H1 (cell line): ENCODE data around the gene KCNQ1. TPM values are rescaled to one million over a fixed set of nuclear protein-coding genes. Genes with fewer than 3 reads are reported as not detected.

Source experiments
- CTCF ChIA-PET: fragments of 300-600 bp; sonication (Branson Sonifier 250); formaldehyde crosslinking; loops from one replicate; lab custom pipeline; 2021; ENCODE audit not compliant: partially characterized antibody; lab: Charles Lee
- POLR2A ChIA-PET: fragments of 300-600 bp; sonication (Branson Sonifier 250); formaldehyde crosslinking; loops from one replicate; lab custom pipeline; 2021; ENCODE audit warnings: inconsistent platforms; ENCODE audit not compliant: partially characterized antibody; lab: Charles Lee
- DNase-seq, 2 experiments: peaks; one replicate each; pipeline versions ENCODE4 v3.0.0 to v3.0.0-alpha.2; 2010 to 2022; ENCODE audit warnings: low spot score in 2 of 2, low read depth in 1 of 2, mixed read lengths in 1 of 2
- FAIRE-seq: peaks from 2 replicates; lab custom pipeline; 2011; peaks lifted over from hg19 to GRCh38; lab: Jason Lieb, UNC
- H2AFZ ChIP-seq: 2 replicates; pipeline ENCODE4 v1.8.1; 2012; ENCODE audit warnings: low read length, inconsistent platforms
- H2AK5ac ChIP-seq: 2 replicates; pipeline ENCODE4 v1.6.1; 2013; ENCODE audit warnings: low read depth, low read length
- H2BK120ac ChIP-seq: replicated peaks from 2 replicates; pipeline ENCODE3; 2013; ENCODE audit warnings: low read depth, low read length, inconsistent platforms
- H2BK12ac ChIP-seq: 2 replicates; pipeline ENCODE4 v1.6.1; 2013; ENCODE audit warnings: low read depth, low read length
- H2BK15ac ChIP-seq: 2 replicates; pipeline ENCODE4 v1.6.1; 2013; ENCODE audit warnings: low read length
- H2BK20ac ChIP-seq: 2 replicates; pipeline ENCODE4 v1.6.1; 2013; ENCODE audit warnings: low read length
- H2BK5ac ChIP-seq: 2 replicates; pipeline ENCODE4 v1.6.1; 2013; ENCODE audit warnings: low read depth, low read length
- H3K14ac ChIP-seq: 2 replicates; pipeline ENCODE4 v1.6.1; 2013; ENCODE audit warnings: inconsistent platforms; ENCODE audit not compliant: insufficient read length
- H3K18ac ChIP-seq: 2 replicates; pipeline ENCODE4 v1.6.1; 2013; ENCODE audit warnings: low read length; ENCODE audit errors: extremely low read depth
- H3K23ac ChIP-seq: 2 replicates; pipeline ENCODE4 v1.6.1; 2013; ENCODE audit warnings: inconsistent platforms; ENCODE audit not compliant: insufficient read length
- H3K23me2 ChIP-seq: 2 replicates; pipeline ENCODE4 v1.6.1; 2013; ENCODE audit warnings: low read depth, low read length
- H3K27ac ChIP-seq: 2 replicates; pipeline ENCODE4 v1.6.1; 2011; ENCODE audit warnings: low read depth, low read length, inconsistent platforms
- H3K27me3 ChIP-seq, 4 experiments: replicated peaks in 1 of 4; 1 replicate in 1 of 4; 2 replicates in 3 of 4; pipeline versions ENCODE4 v1.6.1 to v1.8.1; 2011 to 2013; ENCODE audit warnings: low read length in 3 of 4, mild to moderate bottlenecking in 3 of 4, inconsistent platforms in 2 of 4, mixed read lengths in 2 of 4, moderate library complexity in 1 of 4; ENCODE audit not compliant: control insufficient read depth in 3 of 4, insufficient read depth in 3 of 4; ENCODE audit errors: extremely low read depth in 1 of 4
- H3K36me3 ChIP-seq, 4 experiments: 2 replicates each; pipeline versions ENCODE4 v1.6.1 to v1.8.1; 2011 to 2013; ENCODE audit warnings: mild to moderate bottlenecking in 4 of 4, low read length in 3 of 4, moderate library complexity in 2 of 4, control low read depth in 1 of 4, inconsistent platforms in 1 of 4; ENCODE audit not compliant: insufficient read depth in 4 of 4, control insufficient read depth in 2 of 4
- H3K4ac ChIP-seq: replicated peaks from 2 replicates; pipeline ENCODE3; 2013; ENCODE audit warnings: low read length, low read depth, mixed read lengths, inconsistent platforms; ENCODE audit not compliant: insufficient read length
- H3K4me1 ChIP-seq, 4 experiments: replicated peaks in 1 of 4; 1 replicate in 1 of 4; 2 replicates in 3 of 4; pipeline versions ENCODE4 v1.6.1 to v1.8.1; 2011 to 2013; ENCODE audit warnings: low read length in 3 of 4, inconsistent platforms in 2 of 4, mixed read lengths in 1 of 4; ENCODE audit not compliant: insufficient read depth in 4 of 4, control insufficient read depth in 3 of 4
- H3K4me2 ChIP-seq, 2 experiments: 2 replicates each; pipeline versions ENCODE4 v1.6.1 to v1.8.1; 2011 to 2013; ENCODE audit warnings: low read depth in 2 of 2, low read length in 2 of 2, control low read depth in 1 of 2, inconsistent platforms in 1 of 2, mild to moderate bottlenecking in 1 of 2; ENCODE audit not compliant: insufficient read depth in 1 of 2
- H3K4me3 ChIP-seq, 4 experiments: fragments of 200-600, 300-600 bp in 1 of 4; sonication (generic), shearing (Covaris generic), sonication (Bioruptor Twin) in 1 of 4; 2 replicates each; pipeline versions ENCODE4 v1.5.1 to v1.8.1; 2011 to 2016; ENCODE audit warnings: low read length in 4 of 4, low read depth in 3 of 4, control low read depth in 2 of 4, inconsistent platforms in 2 of 4, mild to moderate bottlenecking in 2 of 4, mixed read lengths in 1 of 4, moderate library complexity in 1 of 4; ENCODE audit not compliant: insufficient read depth in 2 of 4; ENCODE audit errors: extremely low read depth in 1 of 4
- H3K56ac ChIP-seq: replicated peaks from 2 replicates; pipeline ENCODE3; 2013; ENCODE audit warnings: low read depth, mild to moderate bottlenecking, mixed read lengths, low read length, inconsistent platforms; ENCODE audit not compliant: insufficient read length
- H3K79me1 ChIP-seq: 2 replicates; pipeline ENCODE4 v1.6.1; 2013; ENCODE audit warnings: low read depth, low read length, control low read depth
- H3K79me2 ChIP-seq, 2 experiments: 2 replicates each; pipeline versions ENCODE4 v1.6.1 to v1.8.1; 2012 to 2013; ENCODE audit warnings: low read length in 2 of 2, mild to moderate bottlenecking in 2 of 2, inconsistent platforms in 1 of 2; ENCODE audit not compliant: insufficient read depth in 2 of 2, control insufficient read depth in 1 of 2
- H3K9ac ChIP-seq, 4 experiments: replicated peaks in 1 of 4; 1 replicate in 1 of 4; 2 replicates in 3 of 4; pipeline versions ENCODE4 v1.6.1 to v1.8.1; 2011 to 2013; ENCODE audit warnings: low read depth in 3 of 4, low read length in 3 of 4, control low read depth in 2 of 4, mild to moderate bottlenecking in 2 of 4, moderate library complexity in 2 of 4, inconsistent platforms in 1 of 4; ENCODE audit errors: extremely low read depth in 1 of 4
- H3K9me3 ChIP-seq, 2 experiments: 2 replicates each; pipeline versions ENCODE4 v1.6.1 to v1.8.1; 2012 to 2013; ENCODE audit warnings: mild to moderate bottlenecking in 2 of 2, moderate library complexity in 2 of 2, control low read depth in 1 of 2, inconsistent platforms in 1 of 2, low read depth in 1 of 2, low read length in 1 of 2, mixed read lengths in 1 of 2; ENCODE audit not compliant: insufficient read depth in 2 of 2
- H4K20me1 ChIP-seq, 2 experiments: replicated peaks in 1 of 2; 2 replicates each; pipeline versions ENCODE3 to v1.8.1; 2011 to 2013; ENCODE audit warnings: inconsistent platforms in 2 of 2, low read length in 2 of 2, mild to moderate bottlenecking in 1 of 2; ENCODE audit not compliant: insufficient read depth in 2 of 2, control insufficient read depth in 1 of 2
- H4K5ac ChIP-seq: 2 replicates; pipeline ENCODE4 v1.6.1; 2013; ENCODE audit warnings: low read length, low read depth, mixed read lengths, inconsistent platforms; ENCODE audit not compliant: insufficient read length
- H4K8ac ChIP-seq: 2 replicates; pipeline ENCODE4 v1.8.0; 2013; ENCODE audit warnings: mild to moderate bottlenecking, moderate library complexity, low read length, inconsistent platforms; ENCODE audit not compliant: insufficient read depth; ENCODE audit errors: extremely low read depth
- H4K91ac ChIP-seq: replicated peaks from 2 replicates; pipeline ENCODE3; 2013; ENCODE audit warnings: low read length, mixed read lengths, inconsistent platforms; ENCODE audit not compliant: insufficient read length
- BACH1 ChIP-seq: IDR thresholded peaks from 2 replicates; pipeline ENCODE4 v1.6.1; 2012; ENCODE audit warnings: low read length, improper control_type of control experiment
- BCL11A ChIP-seq, 2 experiments: IDR thresholded peaks; one replicate each; pipeline ENCODE4 v1.6.1; 2011; ENCODE audit warnings: low read depth in 2 of 2, low read length in 2 of 2, mild to moderate bottlenecking in 2 of 2
- CREB1 ChIP-seq: IDR thresholded peaks from 2 replicates; pipeline ENCODE4 v1.6.1; 2012; ENCODE audit warnings: inconsistent platforms
- CTBP2 ChIP-seq: IDR thresholded peaks from 2 replicates; pipeline ENCODE4 v1.7.0; 2011; ENCODE audit warnings: borderline replicate concordance, mild to moderate bottlenecking, moderate library complexity, mixed read lengths, low read length; ENCODE audit not compliant: insufficient read depth, insufficient read length
- EGR1 ChIP-seq: IDR thresholded peaks from 2 replicates; pipeline ENCODE4 v1.6.1; 2011; ENCODE audit warnings: low read depth, low read length, borderline replicate concordance
- FOSL1 ChIP-seq: IDR thresholded peaks from 2 replicates; pipeline ENCODE4 v1.6.1; 2011; ENCODE audit warnings: mild to moderate bottlenecking, low read depth, low read length, moderate library complexity; ENCODE audit not compliant: insufficient read depth
- HDAC6 ChIP-seq: IDR thresholded peaks from one replicate; pipeline ENCODE4 v1.7.1; 2012; ENCODE audit warnings: low read depth, mild to moderate bottlenecking, inconsistent platforms, low read length, moderate library complexity
- KDM1A ChIP-seq: fragments of 200-600, 300-600 bp; sonication (generic); IDR thresholded peaks from 2 replicates; pipeline ENCODE4 v1.7.1; 2016; ENCODE audit warnings: mild to moderate bottlenecking, low read length, borderline replicate concordance
- KDM5A ChIP-seq: fragments of 200-600 bp; IDR thresholded peaks from 2 replicates; pipeline ENCODE4 v1.7.1; 2012; ENCODE audit warnings: mild to moderate bottlenecking, low read length, inconsistent platforms, mixed read lengths
- POLR2AphosphoS5 ChIP-seq: IDR thresholded peaks from 2 replicates; pipeline ENCODE4 v1.6.1; 2011; ENCODE audit warnings: low read depth, low read length
- SIX5 ChIP-seq: IDR thresholded peaks from 2 replicates; pipeline ENCODE4 v1.6.1; 2011; ENCODE audit warnings: mild to moderate bottlenecking, low read depth, low read length
- SP2 ChIP-seq: IDR thresholded peaks from 2 replicates; pipeline ENCODE4 v1.6.1; 2012; ENCODE audit warnings: mild to moderate bottlenecking, low read length, inconsistent platforms
- WGBS, 2 experiments: shearing (Covaris generic) in 1 of 2; methylation state at CpG; one replicate each; pipeline versions ENCODE4 v1.1.6 to v1.1.7; 2013 to 2015; ENCODE audit warnings: low lambda C conversion rate in 2 of 2, mixed read lengths in 2 of 2, inconsistent platforms in 1 of 2, low coverage in 1 of 2, missing lambda C conversion rate in 1 of 2; ENCODE audit not compliant: insufficient replicate concordance in 2 of 2, insufficient coverage in 1 of 2, insufficient read length in 1 of 2; ENCODE audit errors: extremely low coverage in 1 of 2, missing lambda C conversion rate in 1 of 2; 5-methylcytosine and 5-hydroxymethylcytosine counted together
- polyA plus RNA-seq, 7 experiments: library from polyadenylated mRNA; depleted of rRNA in 3 of 7; stranded (reverse) in 5 of 7; unstranded in 2 of 7; fragments of >200 nt in 5 of 7; fragments of 200-250 nt in 2 of 7; gene quantifications; 1 replicate in 5 of 7; 2 replicates in 1 of 7; 4 replicates in 1 of 7; pipeline versions ENCODE4 v1.2.1 to v1.2.3, GENCODE V29; 2011 to 2013; ENCODE audit warnings: missing spikeins in 2 of 7, mixed read lengths in 2 of 7
- total RNA-seq: library from RNA; stranded (reverse); fragmentation: NEBNext Ultra II Directional; extraction: Animal tissue kit (Norgen Biotek cat#: 25700); gene quantifications from 2 replicates; pipeline ENCODE4 v1.2.1, GENCODE V29; 2021
- TF ChIP-seq, protein P1 (sequence below): IDR thresholded peaks from 2 replicates; pipeline ENCODE4 v1.6.1; 2012; ENCODE audit warnings: low read length, inconsistent platforms
- TF ChIP-seq, protein P2 (sequence below): IDR thresholded peaks from 2 replicates; pipeline ENCODE4 v1.6.1; 2012; ENCODE audit warnings: inconsistent platforms

The KCNQ1 gene
- total and polyA plus RNA-seq, 2 of the 8 experiments (the other 6 are each of a cell fraction or from before 2014, with no cell fraction given) = 1.9 to 2.0 TPM

DNA sequence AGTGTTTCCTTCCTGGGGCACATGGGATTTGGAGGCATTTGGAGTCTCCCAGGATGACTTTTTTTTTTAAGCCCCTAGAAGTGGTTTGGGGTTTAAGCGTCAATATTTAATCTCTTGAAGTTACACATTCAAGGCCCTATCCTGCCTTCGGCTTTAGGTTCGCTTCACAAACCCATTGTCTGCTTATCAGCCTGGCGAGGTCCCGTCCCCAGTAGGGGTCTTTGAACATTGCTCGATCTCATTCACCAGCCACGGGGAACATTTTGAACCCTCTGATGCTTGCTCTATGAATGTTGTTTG lies 75.9 kb downstream of the KCNQ1 start:
- Histone ChIP-seq H2BK5ac (no peak overlapping the region), H3K4me1 (peaks cover 0 to 2% (median 0%) of the 10 kb centered on the region in 4 experiments; a peak in 3 of 7 replicates), H2BK12ac (no peak overlapping the region), H3K23me2 (no peaks in the 10 kb centered on the region), H3K79me1 (no peaks in the 10 kb centered on the region), H3K14ac (no peak overlapping the region), H2AFZ (no peak overlapping the region), H3K36me3 (no peaks in the 10 kb centered on the region), H3K27me3 (peaks cover 0 to 19% (median 5%) of the 10 kb centered on the region in 4 experiments; a peak in 4 of 7 replicates), H3K18ac (no peak overlapping the region), H4K8ac (no peak overlapping the region), H3K4ac (no peak overlapping the region), H3K56ac (no peak overlapping the region), H4K20me1 (no peaks in the 10 kb centered on the region), H4K91ac (no peak overlapping the region), H2AK5ac (no peak overlapping the region), H3K23ac (no peak overlapping the region), H3K79me2 (no peaks in the 10 kb centered on the region), H2BK15ac (no peak overlapping the region), H3K9me3 (no peaks in the 10 kb centered on the region), H2BK120ac (no peak overlapping the region), H3K27ac (no peak overlapping the region), H3K9ac (no peak overlapping the region), H3K4me3 (no peak overlapping the region), H4K5ac (no peak overlapping the region), H3K4me2 (no peak overlapping the region), H2BK20ac (no peak overlapping the region)
- FAIRE-seq (no peak), DNase-seq (no peak)
- ChIA-PET POLR2A (no interaction called here), CTCF (interaction anchor here (0.7 to 7.3 kb wide), 4 partner anchors 11 to 453 kb away, joined by 3 to 50 read pairs (median 6); no protein-coding TSS in a partner anchor)
- 93% methylated on average over 7 of the region's 7 CpGs; no CpG with 5 or more reads in 1 of the 2 experiments for WGBS, 2 experiments
- TF ChIP-seq BCL11A (IDR thresholded peaks at IDR 0.05; ENCODE audit: low read depth in 2 of 2, low read length in 2 of 2) = no peak
- TF ChIP-seq POLR2AphosphoS5 = no peak
- no peak for TF ChIP-seq HDAC6
- TF ChIP-seq, protein P1, sequence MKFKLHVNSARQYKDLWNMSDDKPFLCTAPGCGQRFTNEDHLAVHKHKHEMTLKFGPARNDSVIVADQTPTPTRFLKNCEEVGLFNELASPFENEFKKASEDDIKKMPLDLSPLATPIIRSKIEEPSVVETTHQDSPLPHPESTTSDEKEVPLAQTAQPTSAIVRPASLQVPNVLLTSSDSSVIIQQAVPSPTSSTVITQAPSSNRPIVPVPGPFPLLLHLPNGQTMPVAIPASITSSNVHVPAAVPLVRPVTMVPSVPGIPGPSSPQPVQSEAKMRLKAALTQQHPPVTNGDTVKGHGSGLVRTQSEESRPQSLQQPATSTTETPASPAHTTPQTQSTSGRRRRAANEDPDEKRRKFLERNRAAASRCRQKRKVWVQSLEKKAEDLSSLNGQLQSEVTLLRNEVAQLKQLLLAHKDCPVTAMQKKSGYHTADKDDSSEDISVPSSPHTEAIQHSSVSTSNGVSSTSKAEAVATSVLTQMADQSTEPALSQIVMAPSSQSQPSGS = no peak
- no peak for TF ChIP-seq BACH1
- no peak for TF ChIP-seq KDM1A
- TF ChIP-seq, protein P2, sequence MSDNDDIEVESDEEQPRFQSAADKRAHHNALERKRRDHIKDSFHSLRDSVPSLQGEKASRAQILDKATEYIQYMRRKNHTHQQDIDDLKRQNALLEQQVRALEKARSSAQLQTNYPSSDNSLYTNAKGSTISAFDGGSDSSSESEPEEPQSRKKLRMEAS = no peak
- TF ChIP-seq FOSL1 = no peak
- TF ChIP-seq CREB1 = no peak
- no peak for TF ChIP-seq CTBP2
- no peak for TF ChIP-seq EGR1
- no peak for TF ChIP-seq SIX5
- no peak for TF ChIP-seq KDM5A
- no peak for TF ChIP-seq SP2
